Measurements from ENCODE around the gene NENF.

DNA sequence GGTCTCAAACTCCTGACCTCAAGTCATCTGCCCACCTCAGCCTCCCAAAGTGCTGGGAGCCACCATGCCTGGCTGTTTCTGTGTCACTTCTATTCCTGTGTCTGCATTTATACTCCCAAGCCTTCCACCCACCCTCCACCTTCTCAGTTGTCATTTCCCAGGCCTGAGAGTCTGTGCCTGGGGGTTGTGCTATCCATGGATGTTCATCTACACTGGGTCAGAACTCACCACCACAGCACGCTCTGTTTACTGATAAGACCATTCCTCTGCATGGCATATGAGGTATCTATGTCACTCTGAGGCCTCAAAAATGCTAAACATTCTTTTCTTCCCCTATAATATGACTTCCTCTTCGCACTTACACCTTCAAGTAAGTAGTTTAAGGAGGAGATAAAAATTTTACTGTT lies 6.1 kb downstream of the NENF start:
- TF ChIP-seq, protein P1, sequence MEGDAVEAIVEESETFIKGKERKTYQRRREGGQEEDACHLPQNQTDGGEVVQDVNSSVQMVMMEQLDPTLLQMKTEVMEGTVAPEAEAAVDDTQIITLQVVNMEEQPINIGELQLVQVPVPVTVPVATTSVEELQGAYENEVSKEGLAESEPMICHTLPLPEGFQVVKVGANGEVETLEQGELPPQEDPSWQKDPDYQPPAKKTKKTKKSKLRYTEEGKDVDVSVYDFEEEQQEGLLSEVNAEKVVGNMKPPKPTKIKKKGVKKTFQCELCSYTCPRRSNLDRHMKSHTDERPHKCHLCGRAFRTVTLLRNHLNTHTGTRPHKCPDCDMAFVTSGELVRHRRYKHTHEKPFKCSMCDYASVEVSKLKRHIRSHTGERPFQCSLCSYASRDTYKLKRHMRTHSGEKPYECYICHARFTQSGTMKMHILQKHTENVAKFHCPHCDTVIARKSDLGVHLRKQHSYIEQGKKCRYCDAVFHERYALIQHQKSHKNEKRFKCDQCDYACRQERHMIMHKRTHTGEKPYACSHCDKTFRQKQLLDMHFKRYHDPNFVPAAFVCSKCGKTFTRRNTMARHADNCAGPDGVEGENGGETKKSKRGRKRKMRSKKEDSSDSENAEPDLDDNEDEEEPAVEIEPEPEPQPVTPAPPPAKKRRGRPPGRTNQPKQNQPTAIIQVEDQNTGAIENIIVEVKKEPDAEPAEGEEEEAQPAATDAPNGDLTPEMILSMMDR (optimal IDR thresholded peaks at IDR 0.05 in 1 of 3, IDR thresholded peaks at IDR 0.05 in 1 of 3, conservative IDR thresholded peaks at IDR 0.05 in 1 of 3; ENCODE audit: extremely low read depth in 1 of 3, insufficient read depth in 2 of 3, low read length in 3 of 3), result no peak
- no peak for TF ChIP-seq EZH2 (IDR thresholded peaks at IDR 0.05; ENCODE audit: low read length)

Data from keratinocyte (primary cell).